ENCODE measurements around the gene CSRNP3.
A peak's percentile ranks its signal among the peaks of the same experiment; 100 is the strongest.

CSRNP3 gene

DNA sequence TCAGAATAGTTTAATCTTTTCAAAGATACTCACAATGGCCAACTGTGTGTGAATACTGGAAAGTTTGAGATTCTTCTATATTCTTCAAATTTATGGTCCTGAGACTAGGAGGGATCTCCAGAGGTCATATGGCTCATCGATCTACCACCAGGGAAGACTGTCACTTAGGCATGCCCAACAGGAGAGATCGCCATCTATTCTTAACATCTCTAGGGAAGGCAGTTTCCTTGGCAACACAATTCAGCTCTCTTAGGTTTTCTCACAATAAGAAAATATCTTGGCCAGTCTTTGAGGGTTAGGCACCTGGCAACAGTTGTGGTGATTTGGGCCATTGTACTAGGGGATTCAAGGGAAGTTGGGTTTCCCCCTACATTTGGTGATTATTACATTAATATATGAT is 217.3 kb downstream of the CSRNP3 start:
- no peak for DNase-seq (ENCODE audit: extremely low read depth, low read depth)
- no peak overlapping the region for H3K4me3 ChIP-seq (replicated peaks; ENCODE audit: low read depth, low read length)
- TF ChIP-seq, protein P1, sequence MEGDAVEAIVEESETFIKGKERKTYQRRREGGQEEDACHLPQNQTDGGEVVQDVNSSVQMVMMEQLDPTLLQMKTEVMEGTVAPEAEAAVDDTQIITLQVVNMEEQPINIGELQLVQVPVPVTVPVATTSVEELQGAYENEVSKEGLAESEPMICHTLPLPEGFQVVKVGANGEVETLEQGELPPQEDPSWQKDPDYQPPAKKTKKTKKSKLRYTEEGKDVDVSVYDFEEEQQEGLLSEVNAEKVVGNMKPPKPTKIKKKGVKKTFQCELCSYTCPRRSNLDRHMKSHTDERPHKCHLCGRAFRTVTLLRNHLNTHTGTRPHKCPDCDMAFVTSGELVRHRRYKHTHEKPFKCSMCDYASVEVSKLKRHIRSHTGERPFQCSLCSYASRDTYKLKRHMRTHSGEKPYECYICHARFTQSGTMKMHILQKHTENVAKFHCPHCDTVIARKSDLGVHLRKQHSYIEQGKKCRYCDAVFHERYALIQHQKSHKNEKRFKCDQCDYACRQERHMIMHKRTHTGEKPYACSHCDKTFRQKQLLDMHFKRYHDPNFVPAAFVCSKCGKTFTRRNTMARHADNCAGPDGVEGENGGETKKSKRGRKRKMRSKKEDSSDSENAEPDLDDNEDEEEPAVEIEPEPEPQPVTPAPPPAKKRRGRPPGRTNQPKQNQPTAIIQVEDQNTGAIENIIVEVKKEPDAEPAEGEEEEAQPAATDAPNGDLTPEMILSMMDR (IDR thresholded peaks at IDR 0.05; ENCODE audit: low read depth, low read length, missing control alignments), result no peak

DNA sequence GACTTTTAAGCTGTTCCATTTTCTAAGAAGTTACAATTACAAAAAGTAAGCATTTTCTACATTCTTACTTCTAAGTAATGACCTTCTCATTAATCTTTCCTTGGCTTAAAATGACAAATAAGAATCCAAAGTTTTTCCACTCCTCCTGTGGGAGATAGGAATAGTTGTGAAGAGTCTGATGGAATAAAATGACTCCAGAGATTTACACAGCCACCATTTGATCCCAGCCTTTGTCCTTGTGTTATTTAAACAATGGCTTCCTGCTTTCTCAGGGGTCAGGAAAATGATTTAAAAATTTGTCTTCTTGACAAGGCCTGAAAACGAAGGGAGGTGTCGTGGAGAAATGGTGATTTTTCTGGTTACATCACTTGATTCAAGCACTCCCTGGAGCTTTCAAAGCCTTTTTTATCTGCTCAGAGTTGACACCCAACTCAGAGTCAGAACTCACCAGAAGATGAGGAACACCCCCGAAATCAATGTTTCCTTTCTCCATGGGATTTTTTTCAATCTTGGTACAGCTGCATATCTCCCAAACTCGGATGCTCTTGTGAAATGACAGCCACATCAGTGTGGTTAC is 218.0 kb downstream of the CSRNP3 start:
- no peak for DNase-seq (ENCODE audit: extremely low read depth, low read depth)
- no peak overlapping the region for H3K4me3 ChIP-seq (replicated peaks; ENCODE audit: low read depth, low read length)
- TF ChIP-seq, protein P1 (IDR thresholded peaks at IDR 0.05; ENCODE audit: low read depth, low read length, missing control alignments), result no peak

DNA sequence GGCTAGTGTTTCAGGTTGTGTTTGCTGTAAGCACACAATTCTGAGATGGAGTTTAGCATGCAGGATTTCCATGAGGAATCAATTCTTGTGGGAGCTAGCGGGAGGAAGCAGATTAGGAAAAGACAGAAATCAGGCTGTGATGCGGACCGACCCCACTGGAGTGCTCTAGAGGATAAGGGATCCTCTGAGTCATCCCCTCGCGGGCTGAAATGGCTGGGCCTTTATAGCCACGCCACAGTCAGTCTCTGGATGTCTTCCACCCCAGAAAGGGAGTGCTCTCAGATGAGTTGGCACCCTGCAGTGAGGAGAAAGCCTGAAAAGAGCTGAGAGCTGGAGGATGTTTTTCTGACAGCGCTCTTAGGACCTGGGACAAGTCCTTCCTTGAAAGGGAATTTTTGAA is 222.1 kb downstream of the CSRNP3 start:
- peak; percentile 14 for DNase-seq (ENCODE audit: extremely low read depth, low read depth)
- no peak overlapping the region for H3K4me3 ChIP-seq (replicated peaks; ENCODE audit: low read depth, low read length)
- TF ChIP-seq, protein P1 (IDR thresholded peaks at IDR 0.05; ENCODE audit: low read depth, low read length, missing control alignments), result no peak

DNA sequence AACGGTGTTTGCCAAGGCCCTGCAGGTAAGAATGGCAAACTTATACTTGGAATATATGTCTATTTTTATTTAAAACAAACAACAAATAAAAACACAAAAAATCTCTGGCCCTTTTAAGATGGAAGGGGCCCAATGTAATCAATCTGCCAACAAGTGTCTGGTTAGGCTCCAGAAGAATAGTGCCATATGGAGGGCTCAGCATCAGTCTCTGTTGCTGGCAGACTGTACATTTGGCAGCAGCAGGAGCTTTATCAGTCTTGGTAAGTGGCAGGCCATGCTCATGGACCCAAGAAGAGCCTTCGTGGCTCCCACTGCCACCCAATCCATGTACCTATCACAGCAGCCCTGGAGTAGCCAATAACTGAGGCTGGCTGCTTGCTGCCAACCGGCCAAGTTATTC is 223.4 kb downstream of the CSRNP3 start:
- no peak overlapping the region for H3K4me3 ChIP-seq (replicated peaks; ENCODE audit: low read depth, low read length)
- TF ChIP-seq, protein P1 (IDR thresholded peaks at IDR 0.05; ENCODE audit: low read depth, low read length, missing control alignments), result no peak
- DNase-seq (ENCODE audit: extremely low read depth, low read depth), result no peak

DNA sequence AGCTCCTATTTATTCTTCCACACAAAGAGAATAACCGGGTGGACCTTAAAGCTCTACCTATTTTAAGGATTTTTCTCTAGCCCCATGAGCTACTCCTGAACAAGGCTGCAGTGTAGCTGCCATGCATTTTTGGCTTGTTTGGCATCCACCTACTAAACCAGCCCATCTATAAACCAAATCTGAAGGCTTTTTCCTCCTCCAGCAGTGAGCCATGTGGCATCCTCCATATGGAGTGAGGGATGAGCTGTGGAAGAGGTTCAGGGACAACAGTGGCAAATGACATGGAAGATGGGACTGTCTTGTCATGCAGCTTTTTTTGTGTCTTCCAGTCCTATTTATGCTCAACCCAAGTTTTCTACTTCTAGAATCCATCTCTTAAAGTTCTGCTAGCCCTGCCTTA is 224.3 kb downstream of the CSRNP3 start:
- TF ChIP-seq, protein P1 (IDR thresholded peaks at IDR 0.05; ENCODE audit: low read depth, low read length, missing control alignments), result no peak
- no peak for DNase-seq (ENCODE audit: extremely low read depth, low read depth)
- no peak overlapping the region for H3K4me3 ChIP-seq (replicated peaks; ENCODE audit: low read depth, low read length)

DNA sequence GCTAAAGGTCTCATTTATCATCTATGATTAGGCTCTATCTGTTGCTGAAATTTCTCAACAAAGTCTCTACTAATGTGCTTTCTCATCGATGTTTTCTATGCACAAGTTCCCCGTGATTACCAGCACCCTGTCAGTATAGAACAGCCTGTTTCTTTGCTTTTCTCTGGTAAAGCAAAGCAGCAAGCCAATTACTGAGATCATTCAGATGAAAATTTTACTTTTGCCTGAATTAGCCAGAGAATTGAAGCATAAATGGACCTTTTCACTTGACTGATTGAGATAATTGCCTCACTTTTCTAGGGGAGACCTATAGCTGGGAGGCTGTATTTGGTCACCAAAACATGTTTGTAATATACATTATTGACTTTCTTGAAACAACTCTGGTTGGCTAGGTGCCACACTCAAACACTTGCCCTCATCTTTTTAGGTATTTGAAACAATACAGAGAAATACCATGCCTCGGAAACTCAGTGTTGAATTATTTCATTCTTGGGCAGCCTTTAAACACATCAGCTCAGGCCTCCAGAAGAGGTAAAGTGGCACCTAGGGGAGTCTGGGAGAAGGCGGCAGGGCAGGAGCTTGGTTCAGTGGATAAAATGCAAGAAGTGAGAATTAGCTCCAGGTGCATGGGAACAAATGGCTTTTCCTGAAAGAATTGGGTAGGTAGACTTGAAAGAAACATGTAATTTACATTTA is 228.4 kb downstream of the CSRNP3 start:
- no peak overlapping the region for H3K4me3 ChIP-seq (replicated peaks; ENCODE audit: low read depth, low read length)
- DNase-seq (ENCODE audit: extremely low read depth, low read depth), result no peak
- TF ChIP-seq, protein P1 (IDR thresholded peaks at IDR 0.05; ENCODE audit: low read depth, low read length, missing control alignments), result no peak

Measured in HFF-Myc (cell line).